ENCODE results near the gene EFEMP1. TPM values are rescaled to one million over a fixed set of nuclear protein-coding genes. Genes with fewer than 3 reads are reported as not detected.

Gene EFEMP1
- total RNA-seq, 1 experiment from 2014 or later = 0.34 TPM

DNA sequence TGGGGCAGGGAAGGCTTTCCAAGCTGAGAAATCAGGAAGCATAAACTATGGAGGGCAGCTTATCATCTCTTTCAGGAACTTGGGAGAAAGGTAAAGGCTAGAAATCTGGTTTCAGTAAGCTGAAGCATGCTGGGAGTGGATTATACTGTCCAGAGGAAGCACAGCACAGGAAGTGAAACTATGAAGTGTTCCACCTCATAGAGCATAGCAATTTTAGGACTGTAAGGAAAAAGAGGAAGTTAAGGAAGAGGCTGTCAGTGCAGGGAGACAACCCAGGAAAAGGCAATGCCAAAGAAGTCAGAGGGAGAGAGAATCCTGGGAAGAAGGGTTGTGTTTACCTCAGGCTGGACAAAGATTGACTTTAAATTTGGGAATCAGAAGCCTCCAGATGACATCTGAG lies 51.9 kb downstream of the EFEMP1 start:
- no peaks in the 10 kb centered on the region for H3K79me2 ChIP-seq (ENCODE audit: insufficient read depth, low read length)
- no peaks in the 10 kb centered on the region for H4K20me1 ChIP-seq (ENCODE audit: insufficient read depth)
- H3K4me3 ChIP-seq (replicated peaks in 1 of 2; ENCODE audit: low read depth in 1 of 2, low read length in 2 of 2) = no peak overlapping the region
- H3K4me2 ChIP-seq (ENCODE audit: low read length) = no peak overlapping the region
- no TSS peak for BruUV-seq (replicated peaks)
- TF ChIP-seq CBX3 (IDR thresholded peaks at IDR 0.05; ENCODE audit: low read depth) (no peak), SIN3A (IDR thresholded peaks at IDR 0.05; ENCODE audit: low read depth) (no peak), ELF1 (IDR thresholded peaks at IDR 0.05; ENCODE audit: borderline replicate concordance, low read depth) (no peak), EZH2 (IDR thresholded peaks at IDR 0.05) (no peak)
- DNase-seq (ENCODE audit: low read depth, low spot score) = no peak
- H3K36me3 ChIP-seq (ENCODE audit: control insufficient read depth in 1 of 2, insufficient read depth in 2 of 2, low read length in 2 of 2) = no peaks in the 10 kb centered on the region
- ChIA-PET CTCF (no interaction called here), RAD21 (ENCODE audit: low non-redundant PET in 1 of 2, low total read pairs in 2 of 2, uncharacterized antibody in 2 of 2, unreplicated experiment in 2 of 2) (no interaction called here), POLR2A (no interaction called here)
- no peak for ATAC-seq
- no peaks in the 10 kb centered on the region for H3K4me1 ChIP-seq (ENCODE audit: control insufficient read depth in 1 of 2, insufficient read depth in 2 of 2, low read length in 2 of 2)
- H3K9ac ChIP-seq (ENCODE audit: low read length) = no peak overlapping the region
- H3K9me3 ChIP-seq (ENCODE audit: control insufficient read depth in 1 of 2, insufficient read depth in 1 of 2, low read depth in 1 of 2, low read length in 2 of 2) = no peaks in the 10 kb centered on the region
- H3K27me3 ChIP-seq (ENCODE audit: insufficient read depth, low read length) = no peaks in the 10 kb centered on the region
- no peak overlapping the region for H2AFZ ChIP-seq (ENCODE audit: low read depth, low read length, poor library complexity, severe bottlenecking)
- no peaks in the 10 kb centered on the region for H3K9me2 ChIP-seq (ENCODE audit: insufficient read depth)
- no peak overlapping the region for H3K27ac ChIP-seq (ENCODE audit: low read depth, low read length)
- intact Hi-C loops (cut with micrococcal nuclease) = no loop called here

DNA sequence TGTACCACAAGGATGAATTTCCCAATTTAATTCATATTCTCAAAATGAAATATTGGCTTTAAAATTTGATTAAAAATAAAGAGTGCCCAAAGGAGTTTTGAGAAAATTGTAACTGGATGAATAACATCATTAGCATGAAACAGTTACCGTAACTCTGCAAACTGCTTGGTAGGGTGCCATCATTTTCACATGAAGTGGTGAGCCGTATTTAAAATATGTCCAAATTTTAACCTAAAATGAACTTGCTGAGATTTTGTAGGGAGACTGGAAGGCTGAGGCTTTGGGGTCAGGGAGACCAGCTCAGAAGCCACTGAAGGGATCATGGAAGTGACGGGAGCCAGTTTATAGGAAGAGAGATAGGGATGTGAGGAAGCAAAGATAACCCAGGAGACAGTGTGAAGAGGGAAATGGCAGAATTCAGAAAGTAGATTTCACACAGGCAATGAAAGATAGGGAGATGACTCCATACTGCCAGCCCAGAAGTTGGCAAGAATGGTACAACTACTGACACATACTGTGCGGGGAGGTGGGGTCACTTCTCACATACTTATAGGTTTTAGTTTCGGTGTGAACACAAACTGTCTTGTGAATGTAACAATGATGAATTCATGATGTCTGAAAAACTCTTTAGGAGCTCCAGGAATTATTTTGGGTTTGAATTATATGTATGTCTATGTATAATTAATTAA lies 53.8 kb downstream of the EFEMP1 start:
- Histone ChIP-seq H3K79me2 (ENCODE audit: insufficient read depth, low read length) (no peaks in the 10 kb centered on the region), H2AFZ (ENCODE audit: low read depth, low read length, poor library complexity, severe bottlenecking) (no peak overlapping the region), H3K9me2 (ENCODE audit: insufficient read depth) (no peaks in the 10 kb centered on the region), H3K9ac (ENCODE audit: low read length) (no peak overlapping the region), H3K4me1 (ENCODE audit: control insufficient read depth in 1 of 2, insufficient read depth in 2 of 2, low read length in 2 of 2) (no peaks in the 10 kb centered on the region), H3K27me3 (ENCODE audit: insufficient read depth, low read length) (no peaks in the 10 kb centered on the region), H3K4me3 (replicated peaks in 1 of 2; ENCODE audit: low read depth in 1 of 2, low read length in 2 of 2) (no peak overlapping the region), H3K4me2 (ENCODE audit: low read length) (no peak overlapping the region), H3K9me3 (ENCODE audit: control insufficient read depth in 1 of 2, insufficient read depth in 1 of 2, low read depth in 1 of 2, low read length in 2 of 2) (no peaks in the 10 kb centered on the region), H4K20me1 (ENCODE audit: insufficient read depth) (no peaks in the 10 kb centered on the region), H3K27ac (ENCODE audit: low read depth, low read length) (no peak overlapping the region), H3K36me3 (ENCODE audit: control insufficient read depth in 1 of 2, insufficient read depth in 2 of 2, low read length in 2 of 2) (no peaks in the 10 kb centered on the region)
- POLR2A ChIA-PET = no interaction called here
- BruUV-seq (replicated peaks) = no TSS peak
- ATAC-seq = no peak
- RAD21 ChIA-PET (ENCODE audit: low non-redundant PET in 1 of 2, low total read pairs in 2 of 2, uncharacterized antibody in 2 of 2, unreplicated experiment in 2 of 2) = no interaction called here
- CTCF ChIA-PET = no interaction called here
- intact Hi-C loops (cut with micrococcal nuclease) = no loop called here
- TF ChIP-seq EZH2 (IDR thresholded peaks at IDR 0.05) (no peak), YY1 (IDR thresholded peaks at IDR 0.05; ENCODE audit: extremely low read depth, insufficient replicate concordance, low read depth, low read length) (no peak), FOSL1 (IDR thresholded peaks at IDR 0.05; ENCODE audit: low read depth) (no peak), EZH2phosphoT487 (IDR thresholded peaks at IDR 0.05; ENCODE audit: borderline replicate concordance) (no peak), SIN3A (IDR thresholded peaks at IDR 0.05; ENCODE audit: low read depth) (no peak), CEBPB (IDR thresholded peaks at IDR 0.05; ENCODE audit: low read depth) (no peak), SRF (IDR thresholded peaks at IDR 0.05; ENCODE audit: low read depth) (no peak), JUND (IDR thresholded peaks at IDR 0.05) (no peak)
- TF ChIP-seq, protein P1, sequence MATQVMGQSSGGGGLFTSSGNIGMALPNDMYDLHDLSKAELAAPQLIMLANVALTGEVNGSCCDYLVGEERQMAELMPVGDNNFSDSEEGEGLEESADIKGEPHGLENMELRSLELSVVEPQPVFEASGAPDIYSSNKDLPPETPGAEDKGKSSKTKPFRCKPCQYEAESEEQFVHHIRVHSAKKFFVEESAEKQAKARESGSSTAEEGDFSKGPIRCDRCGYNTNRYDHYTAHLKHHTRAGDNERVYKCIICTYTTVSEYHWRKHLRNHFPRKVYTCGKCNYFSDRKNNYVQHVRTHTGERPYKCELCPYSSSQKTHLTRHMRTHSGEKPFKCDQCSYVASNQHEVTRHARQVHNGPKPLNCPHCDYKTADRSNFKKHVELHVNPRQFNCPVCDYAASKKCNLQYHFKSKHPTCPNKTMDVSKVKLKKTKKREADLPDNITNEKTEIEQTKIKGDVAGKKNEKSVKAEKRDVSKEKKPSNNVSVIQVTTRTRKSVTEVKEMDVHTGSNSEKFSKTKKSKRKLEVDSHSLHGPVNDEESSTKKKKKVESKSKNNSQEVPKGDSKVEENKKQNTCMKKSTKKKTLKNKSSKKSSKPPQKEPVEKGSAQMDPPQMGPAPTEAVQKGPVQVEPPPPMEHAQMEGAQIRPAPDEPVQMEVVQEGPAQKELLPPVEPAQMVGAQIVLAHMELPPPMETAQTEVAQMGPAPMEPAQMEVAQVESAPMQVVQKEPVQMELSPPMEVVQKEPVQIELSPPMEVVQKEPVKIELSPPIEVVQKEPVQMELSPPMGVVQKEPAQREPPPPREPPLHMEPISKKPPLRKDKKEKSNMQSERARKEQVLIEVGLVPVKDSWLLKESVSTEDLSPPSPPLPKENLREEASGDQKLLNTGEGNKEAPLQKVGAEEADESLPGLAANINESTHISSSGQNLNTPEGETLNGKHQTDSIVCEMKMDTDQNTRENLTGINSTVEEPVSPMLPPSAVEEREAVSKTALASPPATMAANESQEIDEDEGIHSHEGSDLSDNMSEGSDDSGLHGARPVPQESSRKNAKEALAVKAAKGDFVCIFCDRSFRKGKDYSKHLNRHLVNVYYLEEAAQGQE (IDR thresholded peaks at IDR 0.05; ENCODE audit: low read depth) = no peak
- TF ChIP-seq, protein P2, sequence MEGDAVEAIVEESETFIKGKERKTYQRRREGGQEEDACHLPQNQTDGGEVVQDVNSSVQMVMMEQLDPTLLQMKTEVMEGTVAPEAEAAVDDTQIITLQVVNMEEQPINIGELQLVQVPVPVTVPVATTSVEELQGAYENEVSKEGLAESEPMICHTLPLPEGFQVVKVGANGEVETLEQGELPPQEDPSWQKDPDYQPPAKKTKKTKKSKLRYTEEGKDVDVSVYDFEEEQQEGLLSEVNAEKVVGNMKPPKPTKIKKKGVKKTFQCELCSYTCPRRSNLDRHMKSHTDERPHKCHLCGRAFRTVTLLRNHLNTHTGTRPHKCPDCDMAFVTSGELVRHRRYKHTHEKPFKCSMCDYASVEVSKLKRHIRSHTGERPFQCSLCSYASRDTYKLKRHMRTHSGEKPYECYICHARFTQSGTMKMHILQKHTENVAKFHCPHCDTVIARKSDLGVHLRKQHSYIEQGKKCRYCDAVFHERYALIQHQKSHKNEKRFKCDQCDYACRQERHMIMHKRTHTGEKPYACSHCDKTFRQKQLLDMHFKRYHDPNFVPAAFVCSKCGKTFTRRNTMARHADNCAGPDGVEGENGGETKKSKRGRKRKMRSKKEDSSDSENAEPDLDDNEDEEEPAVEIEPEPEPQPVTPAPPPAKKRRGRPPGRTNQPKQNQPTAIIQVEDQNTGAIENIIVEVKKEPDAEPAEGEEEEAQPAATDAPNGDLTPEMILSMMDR (IDR thresholded peaks at IDR 0.05 in 2 of 3, conservative IDR thresholded peaks at IDR 0.05 in 1 of 3; ENCODE audit: borderline replicate concordance in 1 of 3, insufficient read depth in 1 of 3, low read depth in 2 of 3, low read length in 2 of 3) = no peak
- TF ChIP-seq, protein P3, sequence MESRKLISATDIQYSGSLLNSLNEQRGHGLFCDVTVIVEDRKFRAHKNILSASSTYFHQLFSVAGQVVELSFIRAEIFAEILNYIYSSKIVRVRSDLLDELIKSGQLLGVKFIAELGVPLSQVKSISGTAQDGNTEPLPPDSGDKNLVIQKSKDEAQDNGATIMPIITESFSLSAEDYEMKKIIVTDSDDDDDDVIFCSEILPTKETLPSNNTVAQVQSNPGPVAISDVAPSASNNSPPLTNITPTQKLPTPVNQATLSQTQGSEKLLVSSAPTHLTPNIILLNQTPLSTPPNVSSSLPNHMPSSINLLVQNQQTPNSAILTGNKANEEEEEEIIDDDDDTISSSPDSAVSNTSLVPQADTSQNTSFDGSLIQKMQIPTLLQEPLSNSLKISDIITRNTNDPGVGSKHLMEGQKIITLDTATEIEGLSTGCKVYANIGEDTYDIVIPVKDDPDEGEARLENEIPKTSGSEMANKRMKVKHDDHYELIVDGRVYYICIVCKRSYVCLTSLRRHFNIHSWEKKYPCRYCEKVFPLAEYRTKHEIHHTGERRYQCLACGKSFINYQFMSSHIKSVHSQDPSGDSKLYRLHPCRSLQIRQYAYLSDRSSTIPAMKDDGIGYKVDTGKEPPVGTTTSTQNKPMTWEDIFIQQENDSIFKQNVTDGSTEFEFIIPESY (IDR thresholded peaks at IDR 0.05; ENCODE audit: extremely low read depth, insufficient replicate concordance, low read length) = no peak
- DNase-seq (ENCODE audit: low read depth, low spot score) = no peak
